Common myeloid progenitor, CD34-positive (primary cell): ENCODE data around the gene ENGASE.

Source experiments
- CTCF ChIA-PET: fragments of 350-600 bp; sonication (Branson Sonifier 250); formaldehyde crosslinking; loops from one replicate; lab custom pipeline; 2021; ENCODE audit warnings: antibody characterized with exemption; lab: Charles Lee
- POLR2A ChIA-PET: fragments of 350-600 bp; sonication (Branson Sonifier 250); formaldehyde crosslinking; loops from one replicate; lab custom pipeline; 2021; ENCODE audit warnings: antibody characterized with exemption; lab: Charles Lee
- DNase-seq, 3 donors: peaks; one replicate each; pipeline versions ENCODE4 v3.0.0 to v3.0.0-alpha.2; 2013
- H3K27ac ChIP-seq, 2 experiments: 1 replicate in 1 of 2; 2 replicates in 1 of 2; pipeline ENCODE4 v1.7.0; 2013; ENCODE audit warnings: inconsistent platforms in 2 of 2, low read length in 2 of 2, mild to moderate bottlenecking in 2 of 2, low read depth in 1 of 2, moderate library complexity in 1 of 2; ENCODE audit not compliant: severe bottlenecking in 2 of 2, insufficient read depth in 1 of 2, poor library complexity in 1 of 2
- H3K27me3 ChIP-seq, 5 experiments: replicated peaks in 2 of 5; 1 replicate in 3 of 5; 2 replicates in 2 of 5; pipeline versions ENCODE4 v1.6.1 to v1.7.0; 2013; ENCODE audit warnings: low read length in 4 of 5, mild to moderate bottlenecking in 2 of 5, moderate library complexity in 2 of 5, inconsistent platforms in 1 of 5; ENCODE audit not compliant: insufficient read depth in 5 of 5, control insufficient read depth in 4 of 5
- H3K36me3 ChIP-seq, 4 experiments: 1 replicate in 2 of 4; 2 replicates in 2 of 4; pipeline versions ENCODE4 v1.6.1 to v1.7.0; 2013; ENCODE audit warnings: low read length in 3 of 4, control low read depth in 1 of 4, mild to moderate bottlenecking in 1 of 4; ENCODE audit not compliant: control insufficient read depth in 4 of 4, insufficient read depth in 4 of 4
- H3K4me1 ChIP-seq, 4 experiments: 1 replicate in 3 of 4; 2 replicates in 1 of 4; pipeline versions ENCODE4 v1.6.1 to v1.7.1; 2013; ENCODE audit warnings: low read length in 3 of 4, mild to moderate bottlenecking in 3 of 4, control low read depth in 1 of 4, inconsistent platforms in 1 of 4, moderate library complexity in 1 of 4; ENCODE audit not compliant: control insufficient read depth in 4 of 4, insufficient read depth in 4 of 4; ENCODE audit errors: control extremely low read depth in 1 of 4
- H3K4me3 ChIP-seq, 7 experiments: 1 replicate in 4 of 7; 2 replicates in 3 of 7; pipeline versions ENCODE4 v1.5.1 to v1.7.0; 2013; ENCODE audit warnings: mild to moderate bottlenecking in 7 of 7, low read length in 6 of 7, moderate library complexity in 6 of 7, inconsistent platforms in 2 of 7, low read depth in 2 of 7, control low read depth in 1 of 7; ENCODE audit not compliant: insufficient read depth in 4 of 7, control insufficient read depth in 1 of 7; ENCODE audit errors: extremely low read depth in 1 of 7
- H3K9me3 ChIP-seq, 5 experiments: 1 replicate in 4 of 5; 2 replicates in 1 of 5; pipeline versions ENCODE4 v1.6.1 to v1.7.1; 2013; ENCODE audit warnings: low read length in 4 of 5, mild to moderate bottlenecking in 2 of 5, inconsistent platforms in 1 of 5, low read depth in 1 of 5, moderate library complexity in 1 of 5; ENCODE audit not compliant: control insufficient read depth in 4 of 5, insufficient read depth in 2 of 5; ENCODE audit errors: control extremely low read depth in 1 of 5
- WGBS: methylation state at CpG from one replicate; pipeline ENCODE4 v1.1.5; 2013; ENCODE audit not compliant: insufficient coverage; 5-methylcytosine and 5-hydroxymethylcytosine counted together

Gene ENGASE

GRCh38 chr17:79033741-79034501 is 40.7 kb upstream of the ENGASE start:
- Histone ChIP-seq H3K9me3 (no peaks in the 10 kb centered on the region), H3K4me1 (no peaks in the 10 kb centered on the region), H3K27ac (no peak overlapping the region), H3K36me3 (no peaks in the 10 kb centered on the region), H3K4me3 (no peak overlapping the region), H3K27me3 (peaks cover 0 to 18% (median 3%) of the 10 kb centered on the region in 5 experiments)
- CTCF ChIA-PET = interaction anchor here (0.6 to 7.8 kb wide), 5 partner anchors 11 to 48 kb away, joined by 3 to 41 read pairs (median 3); no protein-coding TSS in a partner anchor
- DNase-seq = no peak
- 97% methylated on average over 27 of the region's 28 CpGs for WGBS
- POLR2A ChIA-PET = interaction anchor here (0.6 kb wide), 1 partner anchor 336 kb away, joined by 3 read pairs; no protein-coding TSS in a partner anchor

- Histone ChIP-seq H3K27me3 (peaks cover 0 to 15% (median 0%) of the 10 kb centered on the region in 5 experiments), H3K9me3 (no peaks in the 10 kb centered on the region), H3K4me1 (no peaks in the 10 kb centered on the region), H3K27ac (no peak overlapping the region), H3K36me3 (no peaks in the 10 kb centered on the region), H3K4me3 (no peak overlapping the region)
- DNase-seq = no peak
- ChIA-PET CTCF (interaction anchor here (0.8 to 7.8 kb wide), 5 partner anchors 9 to 355 kb away, joined by 3 to 41 read pairs (median 13); no protein-coding TSS in a partner anchor), POLR2A (no interaction called here)
- 78% methylated on average over 6 of the region's 8 CpGs for WGBS
Observed at GRCh38 chr17:79034931-79035485, 39.6 kb upstream of the ENGASE start.

DNA sequence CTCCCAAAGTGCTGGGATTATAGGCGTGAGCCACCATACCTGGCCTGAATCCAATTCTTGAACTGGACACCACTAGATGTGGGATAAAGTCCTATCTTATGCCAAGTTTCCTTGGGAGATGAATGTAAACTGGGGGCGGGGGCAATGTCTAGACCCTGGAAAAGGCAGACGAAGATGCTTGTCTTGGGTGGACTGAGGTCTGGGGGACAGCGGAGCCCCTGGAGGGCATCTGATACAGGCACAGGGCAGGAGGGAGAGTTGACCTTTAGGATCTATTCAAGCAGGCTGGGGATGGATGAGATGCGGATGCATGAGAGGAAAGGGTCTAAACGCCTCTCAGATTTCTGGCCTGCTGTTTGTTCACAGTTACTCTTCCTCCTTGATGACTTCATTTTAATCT is 38.9 kb upstream of the ENGASE start:
- Histone ChIP-seq H3K27ac (no peak overlapping the region), H3K27me3 (peaks cover 0 to 15% (median 0%) of the 10 kb centered on the region in 5 experiments), H3K9me3 (no peaks in the 10 kb centered on the region), H3K36me3 (no peaks in the 10 kb centered on the region), H3K4me3 (no peak overlapping the region), H3K4me1 (no peaks in the 10 kb centered on the region)
- ChIA-PET CTCF (interaction anchor here (0.8 to 7.8 kb wide), 8 partner anchors 9 to 356 kb away, joined by 3 to 41 read pairs (median 4); no protein-coding TSS in a partner anchor), POLR2A (no interaction called here)
- WGBS = 100% methylated on average over 5 of the region's 6 CpGs
- no peak for DNase-seq

DNA sequence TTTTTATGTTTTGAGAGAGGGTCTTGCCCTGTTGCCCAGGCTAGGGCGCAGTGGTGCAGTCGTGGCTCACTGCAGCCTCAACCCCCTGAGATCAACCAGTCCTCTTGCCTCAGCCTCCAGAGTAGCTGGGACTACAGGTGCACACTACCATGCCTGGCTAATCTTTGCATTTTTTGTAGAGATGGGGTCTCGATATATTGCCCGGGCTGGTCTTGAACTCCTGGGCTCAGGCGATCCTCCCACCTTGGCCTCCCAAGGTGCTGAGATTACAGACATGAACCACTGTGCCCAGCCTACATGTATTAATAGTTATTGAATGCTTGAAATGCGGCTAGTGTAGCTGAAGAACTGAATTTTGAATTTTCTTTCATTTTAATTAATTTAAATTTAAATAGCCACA is 38.4 kb upstream of the ENGASE start:
- DNase-seq = no peak
- 100% methylated on average over 4 of the region's 6 CpGs for WGBS
- no peak overlapping the region for H3K27ac ChIP-seq
- H3K36me3 ChIP-seq = no peaks in the 10 kb centered on the region
- peaks cover 0 to 15% (median 0%) of the 10 kb centered on the region in 5 experiments for H3K27me3 ChIP-seq
- no peaks in the 10 kb centered on the region for H3K9me3 ChIP-seq
- CTCF ChIA-PET = interaction anchor here (0.9 to 7.8 kb wide), 7 partner anchors 9 to 355 kb away, joined by 3 to 41 read pairs (median 4); no protein-coding TSS in a partner anchor
- POLR2A ChIA-PET = no interaction called here
- no peaks in the 10 kb centered on the region for H3K4me1 ChIP-seq
- H3K4me3 ChIP-seq = no peak overlapping the region

DNA sequence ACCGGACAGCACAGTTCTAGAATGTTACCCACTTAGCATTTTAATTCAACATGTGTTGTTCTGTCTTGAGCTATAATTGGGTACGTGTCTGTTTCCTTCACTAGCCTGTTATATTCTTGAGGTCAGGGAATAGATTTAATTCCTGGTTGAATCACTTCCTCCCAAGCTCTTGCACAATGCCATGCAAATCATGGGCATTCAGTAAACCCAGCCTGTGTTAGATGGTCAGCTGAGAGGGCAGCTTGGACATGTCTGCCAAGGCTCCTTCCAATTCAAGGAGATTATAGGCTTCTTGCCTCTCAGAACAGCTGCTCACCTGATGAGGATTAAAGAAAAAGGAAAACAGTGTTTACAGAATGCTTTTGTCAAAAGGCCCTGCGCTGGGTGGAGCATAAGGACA is 38.0 kb upstream of the ENGASE start:
- ChIA-PET CTCF (interaction anchor here (0.9 to 7.8 kb wide), 8 partner anchors 8 to 355 kb away, joined by 3 to 41 read pairs (median 4); no protein-coding TSS in a partner anchor), POLR2A (no interaction called here)
- no peaks in the 10 kb centered on the region for H3K9me3 ChIP-seq
- H3K27me3 ChIP-seq = peaks cover 0 to 14% (median 0%) of the 10 kb centered on the region in 5 experiments
- no peak overlapping the region for H3K27ac ChIP-seq
- H3K4me1 ChIP-seq = no peaks in the 10 kb centered on the region
- no peak overlapping the region for H3K4me3 ChIP-seq
- H3K36me3 ChIP-seq = no peaks in the 10 kb centered on the region
- WGBS = 50% methylated on average over 2 of the region's 3 CpGs
- no peak for DNase-seq

GRCh38 chr17:79038545-79039135 is 36.0 kb upstream of the ENGASE start:
- CTCF ChIA-PET = interaction anchor here (1.0 to 1.8 kb wide), 2 partner anchors 11 to 17 kb away, joined by 3 read pairs; no protein-coding TSS in a partner anchor
- WGBS = 83% methylated on average over 7 of the region's 8 CpGs
- POLR2A ChIA-PET = no interaction called here
- Histone ChIP-seq H3K36me3 (no peaks in the 10 kb centered on the region), H3K4me1 (no peaks in the 10 kb centered on the region), H3K27me3 (peaks cover 0 to 4% (median 0%) of the 10 kb centered on the region in 5 experiments), H3K9me3 (no peaks in the 10 kb centered on the region), H3K27ac (no peak overlapping the region), H3K4me3 (no peak overlapping the region)
- DNase-seq = peak in 1 of 3 donors; percentile 26
